Activated CD4-positive, alpha-beta T cell treated with anti-CD3 and anti-CD28 coated beads, Interleukin-2, amount 50 U/mL, for 16 hours (primary cell): ENCODE data around the gene IKZF2.

Experiments used
- DNase-seq: peaks from one replicate; pipeline ENCODE4 v3.0.0-alpha.2; 2020

Gene IKZF2

GRCh38 chr2:213098612-213099011, 52.8 kb downstream of the IKZF2 start:
- no peak for DNase-seq

- DNase-seq: no peak
Observed at GRCh38 chr2:213091765-213092164, 59.6 kb downstream of the IKZF2 start.

- no peak for DNase-seq
Observed at GRCh38 chr2:213090772-213091171, 60.6 kb downstream of the IKZF2 start.

GRCh38 chr2:213089438-213089837, 62.0 kb downstream of the IKZF2 start:
- DNase-seq: no peak

GRCh38 chr2:213087040-213087439, 64.4 kb downstream of the IKZF2 start:
- no peak for DNase-seq

GRCh38 chr2:213086571-213086970, 64.8 kb downstream of the IKZF2 start:
- DNase-seq: no peak

- DNase-seq: no peak
Observed at GRCh38 chr2:213086050-213086449, 65.4 kb downstream of the IKZF2 start.

GRCh38 chr2:213085538-213085937, 65.9 kb downstream of the IKZF2 start:
- no peak for DNase-seq

- DNase-seq: no peak
Observed at GRCh38 chr2:213084261-213084660, 67.2 kb downstream of the IKZF2 start.

GRCh38 chr2:213080969-213081617, 70.3 kb downstream of the IKZF2 start:
- no peak for DNase-seq

GRCh38 chr2:213079756-213080155, 71.7 kb downstream of the IKZF2 start:
- no peak for DNase-seq

- no peak for DNase-seq
Observed at GRCh38 chr2:213078686-213079085, 72.7 kb downstream of the IKZF2 start.

- no peak for DNase-seq
Observed at GRCh38 chr2:213069531-213069930, 81.9 kb downstream of the IKZF2 start.

- DNase-seq: no peak
Observed at GRCh38 chr2:213068676-213069359, 82.6 kb downstream of the IKZF2 start.

- DNase-seq: no peak
Observed at GRCh38 chr2:213067888-213068287, 83.5 kb downstream of the IKZF2 start.

- DNase-seq: no peak
Observed at GRCh38 chr2:213066443-213066743, 85.0 kb downstream of the IKZF2 start.

- no peak for DNase-seq
Observed at GRCh38 chr2:213065583-213066442, 85.6 kb downstream of the IKZF2 start.

- DNase-seq: no peak
Observed at GRCh38 chr2:213064099-213064498, 87.3 kb downstream of the IKZF2 start.

- no peak for DNase-seq
Observed at GRCh38 chr2:213057977-213058376, 93.4 kb downstream of the IKZF2 start.

- DNase-seq: no peak
Observed at GRCh38 chr2:213046431-213046830, 105.0 kb downstream of the IKZF2 start.

GRCh38 chr2:213043566-213043965, 107.8 kb downstream of the IKZF2 start:
- no peak for DNase-seq

- no peak for DNase-seq
Observed at GRCh38 chr2:213042262-213042661, 109.2 kb downstream of the IKZF2 start.

- no peak for DNase-seq
Observed at GRCh38 chr2:213036836-213037235, 114.6 kb downstream of the IKZF2 start.

- DNase-seq: peak; percentile 27
Observed at GRCh38 chr2:213034585-213034984, 116.8 kb downstream of the IKZF2 start.
